Activated CD4-positive, alpha-beta T cell treated with anti-CD3 and anti-CD28 coated beads for 36 hours (primary cell): Measurements from ENCODE around the gene RNLS. TPM values are rescaled to one million over a fixed set of nuclear protein-coding genes. Genes with fewer than 3 reads are reported as not detected.

ENCODE experiments used
- ATAC-seq: fragments of 200-7000 bp; cut with Tn5 transposase; one replicate; pipeline ENCODE4 v1.10.0; 2021; ENCODE audit warnings: mild to moderate bottlenecking, moderate library complexity
- CTCF ChIA-PET: fragments of 350-600 bp; sonication (Branson Sonifier 250); formaldehyde crosslinking; loops from one replicate; lab custom pipeline; 2021; ENCODE audit warnings: antibody characterized with exemption; lab: Charles Lee
- POLR2A ChIA-PET: fragments of 350-600 bp; sonication (Branson Sonifier 250); formaldehyde crosslinking; loops from one replicate; lab custom pipeline; 2021; ENCODE audit warnings: antibody characterized with exemption, inconsistent platforms; lab: Charles Lee
- DNase-seq: peaks from one replicate; pipeline ENCODE4 v3.0.0-alpha.2; 2020
- H3K27ac Mint-ChIP-seq: one replicate; pipeline ENCODE4 v1.8.0; 2021; ENCODE audit warnings: mixed read lengths
- H3K27me3 Mint-ChIP-seq: one replicate; pipeline ENCODE4 v1.8.0; 2021; ENCODE audit warnings: mixed read lengths
- H3K36me3 Mint-ChIP-seq: one replicate; pipeline ENCODE4 v1.8.0; 2021; ENCODE audit warnings: low read depth, mixed read lengths
- H3K4me1 Mint-ChIP-seq: one replicate; pipeline ENCODE4 v1.8.0; 2021; ENCODE audit warnings: mixed read lengths
- H3K4me3 Mint-ChIP-seq: one replicate; pipeline ENCODE4 v1.8.0; 2021; ENCODE audit warnings: mild to moderate bottlenecking, moderate library complexity, mixed read lengths
- H3K9me3 Mint-ChIP-seq: one replicate; pipeline ENCODE4 v1.8.0; 2021; ENCODE audit warnings: low read depth, mixed read lengths
- intact Hi-C, 2 experiments: fragments of 100-400 bp; cut with DNase I in 1 of 2; cut with micrococcal nuclease in 1 of 2; formaldehyde crosslinking; loops; one replicate each; pipeline versions ENCODE4 v1.14.2 to v1.15.1; 2022 to 2024; cut with DNase I, micrococcal nuclease
- total RNA-seq, 2 experiments: library from RNA; stranded (reverse); gene quantifications; one replicate each; pipeline ENCODE4 v1.2.3, GENCODE V29; 2021

The RNLS gene
- total RNA-seq, 2 experiments from 2014 or later = 4.3 to 4.4 TPM

- peak; percentile 91 for ATAC-seq
- intact Hi-C loops = loop anchor here (1.0 to 10.0 kb wide), 8 partner anchors 146 to 1021 kb away; partner anchors contain the start of genes KLLN (in 1 of the 2), PAPSS2 (in 1 of the 2) and PTEN (in 1 of the 2)
- H3K36me3 Mint-ChIP-seq = no peaks in the 10 kb centered on the region
- POLR2A ChIA-PET = no interaction called here
- no peaks in the 10 kb centered on the region for H3K27me3 Mint-ChIP-seq
- no peaks in the 10 kb centered on the region for H3K9me3 Mint-ChIP-seq
- H3K4me3 Mint-ChIP-seq = no peak overlapping the region
- H3K27ac Mint-ChIP-seq = no peak overlapping the region
- H3K4me1 Mint-ChIP-seq = peaks cover 13% of the 10 kb centered on the region
- CTCF ChIA-PET = interaction anchor here (0.6 to 1.8 kb wide), 6 partner anchors 8 to 702 kb away, joined by 3 to 14 read pairs (median 4); no protein-coding TSS in a partner anchor
- DNase-seq = peak; percentile 55
Observed at GRCh38 chr10:88553116-88553752, 29.9 kb downstream of the RNLS start.

GRCh38 chr10:88551246-88551645 is 31.9 kb downstream of the RNLS start:
- Mint-ChIP-seq H3K36me3 (no peaks in the 10 kb centered on the region), H3K4me1 (peaks cover 9% of the 10 kb centered on the region), H3K9me3 (no peaks in the 10 kb centered on the region), H3K27me3 (no peaks in the 10 kb centered on the region), H3K27ac (no peak overlapping the region), H3K4me3 (no peak overlapping the region)
- ChIA-PET POLR2A (no interaction called here), CTCF (interaction anchor here (0.6 to 1.8 kb wide), 2 partner anchors 635 to 700 kb away, joined by 3 to 14 read pairs; no protein-coding TSS in a partner anchor)
- ATAC-seq (no peak), DNase-seq (no peak)
- intact Hi-C loops = loop anchor here (5.0 to 10.0 kb wide), 5 partner anchors 144 to 1019 kb away; partner anchors contain the start of gene PAPSS2 (in 1 of the 2)

- no peaks in the 10 kb centered on the region for H3K27me3 Mint-ChIP-seq
- H3K27ac Mint-ChIP-seq = no peak overlapping the region
- no peak for DNase-seq
- CTCF ChIA-PET = no interaction called here
- H3K4me1 Mint-ChIP-seq = no peaks in the 10 kb centered on the region
- H3K36me3 Mint-ChIP-seq = no peaks in the 10 kb centered on the region
- ATAC-seq = no peak
- no peaks in the 10 kb centered on the region for H3K9me3 Mint-ChIP-seq
- intact Hi-C loops = no loop called here
- no peak overlapping the region for H3K4me3 Mint-ChIP-seq
- POLR2A ChIA-PET = no interaction called here
Observed at GRCh38 chr10:88546497-88546896, 36.6 kb downstream of the RNLS start.

- Mint-ChIP-seq H3K27me3 (no peaks in the 10 kb centered on the region), H3K9me3 (no peaks in the 10 kb centered on the region), H3K36me3 (no peaks in the 10 kb centered on the region), H3K27ac (no peak overlapping the region), H3K4me3 (no peak overlapping the region), H3K4me1 (no peaks in the 10 kb centered on the region)
- POLR2A ChIA-PET = no interaction called here
- CTCF ChIA-PET = no interaction called here
- ATAC-seq (no peak), DNase-seq (no peak)
- intact Hi-C loops = no loop called here
Observed at GRCh38 chr10:88545359-88545758, 37.8 kb downstream of the RNLS start.

- Mint-ChIP-seq H3K4me3 (no peak overlapping the region), H3K27ac (no peak overlapping the region), H3K27me3 (no peaks in the 10 kb centered on the region), H3K4me1 (no peaks in the 10 kb centered on the region), H3K9me3 (no peaks in the 10 kb centered on the region), H3K36me3 (no peaks in the 10 kb centered on the region)
- ChIA-PET CTCF (no interaction called here), POLR2A (no interaction called here)
- ATAC-seq = no peak
- DNase-seq = no peak
- intact Hi-C loops = no loop called here
Observed at GRCh38 chr10:88544140-88544870, 38.8 kb downstream of the RNLS start.

GRCh38 chr10:88542522-88542921 is 40.6 kb downstream of the RNLS start:
- CTCF ChIA-PET = no interaction called here
- no peak overlapping the region for H3K4me3 Mint-ChIP-seq
- DNase-seq (no peak), ATAC-seq (no peak)
- H3K27me3 Mint-ChIP-seq = no peaks in the 10 kb centered on the region
- no peaks in the 10 kb centered on the region for H3K4me1 Mint-ChIP-seq
- H3K36me3 Mint-ChIP-seq = no peaks in the 10 kb centered on the region
- no peaks in the 10 kb centered on the region for H3K9me3 Mint-ChIP-seq
- POLR2A ChIA-PET = no interaction called here
- intact Hi-C loops = no loop called here
- H3K27ac Mint-ChIP-seq = no peak overlapping the region

- H3K27me3 Mint-ChIP-seq = no peaks in the 10 kb centered on the region
- ChIA-PET POLR2A (no interaction called here), CTCF (no interaction called here)
- DNase-seq = no peak
- H3K9me3 Mint-ChIP-seq = no peaks in the 10 kb centered on the region
- intact Hi-C loops = no loop called here
- H3K4me1 Mint-ChIP-seq = no peaks in the 10 kb centered on the region
- no peaks in the 10 kb centered on the region for H3K36me3 Mint-ChIP-seq
- no peak overlapping the region for H3K27ac Mint-ChIP-seq
- no peak overlapping the region for H3K4me3 Mint-ChIP-seq
- ATAC-seq = no peak
Observed at GRCh38 chr10:88541116-88541626, 41.9 kb downstream of the RNLS start.

- Mint-ChIP-seq H3K9me3 (no peaks in the 10 kb centered on the region), H3K27ac (no peak overlapping the region), H3K27me3 (no peaks in the 10 kb centered on the region), H3K4me3 (no peak overlapping the region), H3K4me1 (no peaks in the 10 kb centered on the region), H3K36me3 (no peaks in the 10 kb centered on the region)
- POLR2A ChIA-PET = no interaction called here
- no peak for DNase-seq
- intact Hi-C loops = no loop called here
- ATAC-seq = no peak
- CTCF ChIA-PET = interaction anchor here (0.6 kb wide), 1 partner anchor 25 kb away, joined by 3 read pairs; no protein-coding TSS in a partner anchor
Observed at GRCh38 chr10:88540351-88540750, 42.8 kb downstream of the RNLS start.

GRCh38 chr10:88538048-88538447 is 45.1 kb downstream of the RNLS start:
- Mint-ChIP-seq H3K4me1 (no peaks in the 10 kb centered on the region), H3K36me3 (no peaks in the 10 kb centered on the region), H3K27me3 (no peaks in the 10 kb centered on the region), H3K4me3 (no peak overlapping the region), H3K9me3 (no peaks in the 10 kb centered on the region), H3K27ac (no peak overlapping the region)
- ATAC-seq (no peak), DNase-seq (no peak)
- POLR2A ChIA-PET = no interaction called here
- intact Hi-C loops = no loop called here
- CTCF ChIA-PET = no interaction called here

- ChIA-PET POLR2A (no interaction called here), CTCF (no interaction called here)
- Mint-ChIP-seq H3K4me3 (no peak overlapping the region), H3K4me1 (no peaks in the 10 kb centered on the region), H3K36me3 (no peaks in the 10 kb centered on the region), H3K27ac (no peak overlapping the region), H3K27me3 (no peaks in the 10 kb centered on the region), H3K9me3 (no peaks in the 10 kb centered on the region)
- ATAC-seq (no peak), DNase-seq (no peak)
- intact Hi-C loops = no loop called here
Observed at GRCh38 chr10:88537322-88537721, 45.8 kb downstream of the RNLS start.

- Mint-ChIP-seq H3K4me3 (no peak overlapping the region), H3K36me3 (no peaks in the 10 kb centered on the region), H3K4me1 (no peaks in the 10 kb centered on the region), H3K9me3 (no peaks in the 10 kb centered on the region), H3K27me3 (no peaks in the 10 kb centered on the region), H3K27ac (no peak overlapping the region)
- POLR2A ChIA-PET = no interaction called here
- CTCF ChIA-PET = no interaction called here
- no peak for ATAC-seq
- no peak for DNase-seq
- intact Hi-C loops = no loop called here
Observed at GRCh38 chr10:88536437-88536836, 46.7 kb downstream of the RNLS start.
